Ascending aorta (tissue), 2 donors: Measurements from ENCODE around the gene CDK9. TPM values are rescaled to one million over a fixed set of nuclear protein-coding genes. Genes with fewer than 3 reads are reported as not detected.

Experiments used
- DNase-seq, 2 donors: peaks; one replicate each; pipeline ENCODE4 v3.0.0-alpha.2; 2019; ENCODE audit warnings: low spot score in 2 of 2
- H3K27ac ChIP-seq, 2 donors: fragments of 200-600 bp; sonication (generic); one replicate each; pipeline ENCODE4 v1.5.1; 2016 to 2017; ENCODE audit warnings: mild to moderate bottlenecking in 1 of 2
- H3K27me3 ChIP-seq: fragments of 200-600 bp; sonication (generic); one replicate; pipeline ENCODE4 v1.5.1; 2017
- H3K36me3 ChIP-seq, 2 donors: fragments of 200-600 bp; sonication (generic); one replicate each; pipeline ENCODE4 v1.5.1; 2016
- H3K4me1 ChIP-seq, 2 donors: fragments of 200-600 bp; sonication (generic); one replicate each; pipeline ENCODE4 v1.5.1; 2016 to 2017; ENCODE audit warnings: mild to moderate bottlenecking in 1 of 2
- H3K4me3 ChIP-seq, 2 donors: fragments of 200-600 bp; sonication (generic); one replicate each; pipeline ENCODE4 v1.5.1; 2016 to 2017; ENCODE audit warnings: mild to moderate bottlenecking in 1 of 2
- H3K9me3 ChIP-seq, 2 donors: fragments of 200-600 bp; sonication (generic); one replicate each; pipeline ENCODE4 v1.5.1; 2016
- CTCF ChIP-seq, 3 experiments: fragments of 200-600 bp in 2 of 3; fragments of 450-650 bp in 1 of 3; sonication (generic) in 2 of 3; IDR thresholded peaks; one replicate each; pipeline ENCODE4 v1.5.1; 2016 to 2019; ENCODE audit warnings: antibody characterized with exemption in 3 of 3, mild to moderate bottlenecking in 1 of 3, moderate library complexity in 1 of 3
- intact Hi-C: fragments of 100-400 bp; cut with DNase I; formaldehyde crosslinking; loops from one replicate; pipeline ENCODE4 v1.15.1; 2023
- total RNA-seq: library from RNA; depleted of rRNA; stranded (reverse); fragments of >200 nt; gene quantifications from one replicate; pipeline ENCODE4 v1.1.0, GENCODE V29; 2016

Gene CDK9
- total RNA-seq, 1 donor from 2014 or later: 470 TPM

DNA sequence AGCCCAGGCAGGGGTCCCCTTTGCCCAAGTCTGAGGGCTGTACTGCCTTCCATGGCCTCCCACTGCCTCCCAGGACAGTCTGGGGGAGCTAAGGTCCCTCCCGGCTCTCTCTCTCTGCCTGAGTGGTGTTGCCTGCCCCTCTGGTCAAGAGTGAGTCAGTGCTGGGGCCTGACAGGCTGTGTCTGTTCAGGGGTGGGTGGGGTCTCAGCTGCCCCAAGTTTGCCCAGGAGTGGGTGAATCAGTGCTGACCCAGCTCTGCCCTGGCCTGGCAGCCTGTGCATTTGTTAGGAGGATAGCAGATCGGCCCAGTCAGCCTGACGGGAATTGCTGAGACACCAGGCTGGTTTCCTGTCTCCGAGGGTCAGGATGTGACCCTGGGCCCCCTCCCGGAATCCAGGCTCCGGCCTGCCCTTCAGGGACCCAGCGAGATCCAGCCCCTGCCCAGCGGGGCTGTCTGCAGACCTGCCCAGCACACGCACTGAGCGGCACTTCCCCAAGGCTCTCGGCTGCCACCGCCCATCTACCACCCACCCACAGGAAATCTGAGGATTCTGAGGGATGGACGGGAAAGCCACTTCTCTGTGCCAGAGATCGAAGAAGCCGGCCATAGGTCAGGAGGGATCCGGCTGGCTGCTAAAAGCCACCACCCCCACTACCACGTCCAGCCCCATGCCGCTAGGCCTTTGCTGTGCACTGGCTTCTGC lies 52.7 kb downstream of the CDK9 start:
- H3K27me3 ChIP-seq: no peaks in the 10 kb centered on the region
- DNase-seq: peak; percentile 89 to 98
- peaks cover 36 to 77% of the 10 kb centered on the region in 2 donors for H3K4me1 ChIP-seq
- H3K9me3 ChIP-seq: no peaks in the 10 kb centered on the region
- intact Hi-C loops: no loop called here
- peak overlapping the region in 1 of 2 donors; percentile 15 for H3K4me3 ChIP-seq
- no peak for TF ChIP-seq CTCF (IDR thresholded peaks at IDR 0.05)
- peaks cover 25 to 40% of the 10 kb centered on the region in 2 donors for H3K36me3 ChIP-seq
- peak overlapping the region; percentile 95 to 97 for H3K27ac ChIP-seq

Other genes with a start within 250 kb of the CDK9 start
- 29.3 TPM for gene STXBP1, start 173.8 kb upstream of the CDK9 start, total RNA-seq
- not detected for gene CFAP157, start 79.0 kb upstream of the CDK9 start, total RNA-seq
- 5.4 TPM for gene PTRH1, start 70.4 kb upstream of the CDK9 start, total RNA-seq
- not detected for gene TTC16, start 70.0 kb upstream of the CDK9 start, total RNA-seq
- not detected for gene TOR2A, start 50.7 kb upstream of the CDK9 start, total RNA-seq
- gene SH2D3C, start 7.4 kb upstream of the CDK9 start, total RNA-seq: 49.5 TPM
- gene FPGS, start 16.8 kb downstream of the CDK9 start, total RNA-seq: 286 TPM
- gene ENG, start 68.6 kb downstream of the CDK9 start, total RNA-seq: 675 TPM
- 64.5 TPM for gene AK1, start 91.6 kb downstream of the CDK9 start, total RNA-seq
- 172 TPM for gene ST6GALNAC6, start 113.6 kb downstream of the CDK9 start, total RNA-seq
- gene ST6GALNAC4, start 131.0 kb downstream of the CDK9 start, total RNA-seq: 134 TPM
- gene PIP5KL1, start 144.7 kb downstream of the CDK9 start, total RNA-seq: not detected
- 18.2 TPM for gene DPM2, start 151.8 kb downstream of the CDK9 start, total RNA-seq
- gene EEIG1, start 195.0 kb downstream of the CDK9 start, total RNA-seq: 32.8 TPM